Adrenal gland (tissue), 12 donors: Measurements from ENCODE around the gene COL24A1. TPM values are rescaled to one million over a fixed set of nuclear protein-coding genes. Genes with fewer than 3 reads are reported as not detected.
"Not testable (repeated sequence)": the region's sequence is repeated elsewhere in the genome, so short reads cannot be mapped to it uniquely, and the experiment has no call there.

Experiments
- DNase-seq, 7 donors: peaks; one replicate each; pipeline ENCODE4 v3.0.0-alpha.2; 2019 to 2020
- H3K27ac ChIP-seq, 5 donors: fragments of 200-600 bp; sonication (generic) in 4 of 5; 1 replicate in 3 of 5; 2 replicates in 2 of 5; pipeline versions ENCODE4 v1.5.1 to v1.8.0; 2016 to 2020; ENCODE audit warnings: mild to moderate bottlenecking in 1 of 5
- H3K27me3 ChIP-seq: fragments of 200-600 bp; 2 replicates; pipeline ENCODE4 v1.8.0; 2021
- H3K36me3 ChIP-seq, 2 donors: fragments of 200-600 bp; replicated peaks in 1 of 2; 1 replicate in 1 of 2; 2 replicates in 1 of 2; pipeline versions ENCODE4 v1.5.1 to v1.8.0; 2018 to 2022
- H3K4me1 ChIP-seq, 2 donors: fragments of 200-600 bp; replicated peaks in 1 of 2; 1 replicate in 1 of 2; 2 replicates in 1 of 2; pipeline versions ENCODE4 v1.5.1 to v1.8.0; 2018 to 2021
- H3K4me3 ChIP-seq, 4 donors: fragments of 200-600 bp; sonication (generic) in 3 of 4; one replicate each; pipeline ENCODE4 v1.5.1; 2016 to 2018
- H3K9me3 ChIP-seq, 3 donors: fragments of 200-600 bp; sonication (generic) in 1 of 3; replicated peaks in 1 of 3; 1 replicate in 2 of 3; 2 replicates in 1 of 3; pipeline versions ENCODE4 v1.5.1 to v1.8.0; 2016 to 2021
- CTCF ChIP-seq, 6 experiments: fragments of 450-650 bp in 4 of 6; fragments of 200-600 bp in 2 of 6; sonication (generic) in 1 of 6; IDR thresholded peaks; 1 replicate in 5 of 6; 2 replicates in 1 of 6; pipeline versions ENCODE4 v1.5.1 to v1.8.0; 2016 to 2021; ENCODE audit warnings: antibody characterized with exemption in 6 of 6, mild to moderate bottlenecking in 2 of 6, moderate library complexity in 1 of 6
- POLR2A ChIP-seq, 2 donors: fragments of 450-650 bp; IDR thresholded peaks; one replicate each; pipeline ENCODE4 v1.6.1; 2017; ENCODE audit warnings: antibody characterized with exemption in 2 of 2, mild to moderate bottlenecking in 2 of 2, moderate library complexity in 1 of 2
- WGBS, 4 donors: extraction: QIAGEN DNeasy Blood & Tissue Kit in 2 of 4; methylation state at CpG; one replicate each; pipeline versions ENCODE4 v1.1.5 to v1.1.7; 2013 to 2017; 5-methylcytosine and 5-hydroxymethylcytosine counted together
- intact Hi-C, 2 donors: fragments of 100-400 bp; cut with DNase I; formaldehyde crosslinking; loops; one replicate each; pipeline versions ENCODE4 v1.14.1 to v1.15.0; 2022 to 2023
- polyA plus RNA-seq, 3 donors: library from polyadenylated mRNA; stranded (reverse); fragments of 200-250 nt in 2 of 3; fragments of 350-450 nt in 1 of 3; fragmentation: Illumina TruSeq in 1 of 3; extraction: RNeasy Lipid Tissue Mini Kit (QIAGEN cat#74804) in 1 of 3; gene quantifications; one replicate each; pipeline ENCODE4 v1.2.3, GENCODE V29; 2013 to 2014
- total RNA-seq, 9 donors: library from RNA; depleted of rRNA in 4 of 9; stranded (reverse); fragments of >200 nt in 4 of 9; fragments of 120-200 nt in 1 of 9; fragmentation: NEBNext Ultra II Directional in 1 of 9; extraction: Animal tissue kit (Norgen Biotek cat#: 25700) in 1 of 9; gene quantifications; one replicate each; pipeline versions ENCODE4 v1.1.0 to v1.2.4, GENCODE V29; 2013 to 2023
- donor health status: healthy with polysubstance abuse.
- donor health status: Bipolar disorder and iron deficiency.
- donor health status: DM: yes; HTN: yes; CAD: no.
- donor health status: DM: no; HTN: no; CAD: no.
- donor health status: DM: no; HTN: no; CAD: no.
- donor health status: DM: yes; HTN: yes; CAD: no.

Gene COL24A1
- total and polyA plus RNA-seq, 12 donors: 0.02 to 0.50 (median 0.11) TPM; not detected in 3

GRCh38 chr1:85838238-85838637 is 318.3 kb downstream of the COL24A1 start:
- Histone ChIP-seq H3K4me1 (no peaks in the 10 kb centered on the region), H3K36me3 (no peaks in the 10 kb centered on the region), H3K9me3 (peaks cover 0 to 11% (median 0%) of the 10 kb centered on the region in 3 donors), H3K4me3 (no peak overlapping the region), H3K27me3 (no peaks in the 10 kb centered on the region), H3K27ac (no peak overlapping the region)
- 37 to 61% (median 47%) methylated on average over 2 of the region's 2 CpGs for WGBS, 4 donors
- intact Hi-C loops: no loop called here
- no peak for TF ChIP-seq CTCF (IDR thresholded peaks at IDR 0.05)
- no peak for TF ChIP-seq POLR2A (IDR thresholded peaks at IDR 0.05)
- no peak for DNase-seq

GRCh38 chr1:85836736-85837135 is 319.8 kb downstream of the COL24A1 start:
- no peak for TF ChIP-seq CTCF (IDR thresholded peaks at IDR 0.05)
- no peak for TF ChIP-seq POLR2A (IDR thresholded peaks at IDR 0.05)
- H3K4me1 ChIP-seq: no peaks in the 10 kb centered on the region
- no peaks in the 10 kb centered on the region for H3K27me3 ChIP-seq
- H3K9me3 ChIP-seq: peaks cover 0 to 8% (median 0%) of the 10 kb centered on the region in 3 donors
- H3K36me3 ChIP-seq: no peaks in the 10 kb centered on the region
- H3K4me3 ChIP-seq: no peak overlapping the region
- 35 to 45% (median 41%) methylated on average over 4 of the region's 4 CpGs for WGBS, 4 donors
- no peak for DNase-seq
- intact Hi-C loops: no loop called here
- H3K27ac ChIP-seq: no peak overlapping the region

- H3K36me3 ChIP-seq, H3K4me1 ChIP-seq, intact Hi-C loops, H3K4me3 ChIP-seq, DNase-seq, H3K27ac ChIP-seq, H3K9me3 ChIP-seq, H3K27me3 ChIP-seq: not testable (repeated sequence)
- WGBS, 4 donors: 65 to 88% (median 71%) methylated on average over 1 to 2 of the region's 2 CpGs
These were observed 323.4 kb downstream of the COL24A1 start for GRCh38 chr1:85833165-85833564.

- WGBS, 4 donors: 76 to 90% (median 85%) methylated on average over 8 of the region's 8 CpGs
- Histone ChIP-seq H3K27ac (no peak overlapping the region), H3K4me3 (no peak overlapping the region), H3K36me3 (no peaks in the 10 kb centered on the region), H3K27me3 (no peaks in the 10 kb centered on the region), H3K9me3 (no peaks in the 10 kb centered on the region), H3K4me1 (no peaks in the 10 kb centered on the region)
- DNase-seq: no peak
- intact Hi-C loops: no loop called here
- TF ChIP-seq POLR2A (IDR thresholded peaks at IDR 0.05) (no peak), CTCF (IDR thresholded peaks at IDR 0.05) (no peak)
These were observed 325.7 kb downstream of the COL24A1 start for GRCh38 chr1:85830837-85831236.

- TF ChIP-seq POLR2A (IDR thresholded peaks at IDR 0.05) (no peak), CTCF (IDR thresholded peaks at IDR 0.05) (no peak)
These were observed 332.3 kb downstream of the COL24A1 start for GRCh38 chr1:85824066-85824840.

More at GRCh38 chr1:85824066-85824840, 332.3 kb downstream of the COL24A1 start:
- Histone ChIP-seq H3K27ac (no peak overlapping the region), H3K4me1 (no peaks in the 10 kb centered on the region), H3K4me3 (no peak overlapping the region), H3K27me3 (no peaks in the 10 kb centered on the region), H3K9me3 (no peaks in the 10 kb centered on the region), H3K36me3 (no peaks in the 10 kb centered on the region)
- DNase-seq: no peak
- intact Hi-C loops: no loop called here
- 74 to 83% (median 81%) methylated on average over 9 of the region's 9 CpGs for WGBS, 4 donors
